SK-N-SH (cell line): Measurements from ENCODE around the gene SRCIN1. TPM values are rescaled to one million over a fixed set of nuclear protein-coding genes. Genes with fewer than 3 reads are reported as not detected.

Source experiments
- CTCF ChIA-PET: fragments of 300-600, 350-600 bp; formaldehyde crosslinking; extraction: SDS; loops from one replicate; lab custom pipeline; 2021; lab: Yijun Ruan, JAX
- POLR2A ChIA-PET: fragments of 350-600 bp; sonication (Branson Sonifier 250); formaldehyde crosslinking; extraction: SDS; loops from one replicate; lab custom pipeline; 2020; ENCODE audit warnings: antibody characterized with exemption, inconsistent platforms; lab: Yijun Ruan, JAX
- DNase-seq: peaks from one replicate; pipeline ENCODE4 v3.0.0; 2012
- H2AFZ ChIP-seq: fragments of 200-600 bp; sonication (generic); 2 replicates; pipeline ENCODE4 v1.8.1; 2016; ENCODE audit warnings: antibody characterized with exemption, mild to moderate bottlenecking, low read depth
- H3F3A ChIP-seq: fragments of 200-600 bp; sonication (generic); replicated peaks from 2 replicates; pipeline ENCODE3; 2016; ENCODE audit warnings: antibody characterized with exemption, mild to moderate bottlenecking; ENCODE audit not compliant: insufficient read depth
- H3K27ac ChIP-seq, 2 experiments: fragments of 200-500 bp in 1 of 2; fragments of 200-600 bp in 1 of 2; sonication (Bioruptor generic) in 1 of 2; sonication (generic), shearing (Covaris generic) in 1 of 2; 2 replicates each; pipeline versions ENCODE4 v1.5.1 to v1.6.1; 2014 to 2016; ENCODE audit warnings: low read depth in 2 of 2, inconsistent platforms in 1 of 2, low read length in 1 of 2, mild to moderate bottlenecking in 1 of 2, mixed read lengths in 1 of 2
- H3K27me3 ChIP-seq: fragments of 200-600 bp; sonication (generic), shearing (Covaris generic); 2 replicates; pipeline ENCODE4 v1.6.1; 2016; ENCODE audit warnings: mixed run types; ENCODE audit not compliant: insufficient read depth
- H3K36me3 ChIP-seq, 2 experiments: fragments of 200-500 bp in 1 of 2; fragments of 200-600 bp in 1 of 2; sonication (Bioruptor generic) in 1 of 2; sonication (generic) in 1 of 2; replicated peaks in 1 of 2; 2 replicates each; pipeline versions ENCODE3 to v1.5.1; 2014 to 2016; ENCODE audit warnings: low read length in 1 of 2, mild to moderate bottlenecking in 1 of 2; ENCODE audit not compliant: insufficient read depth in 2 of 2, control insufficient read depth in 1 of 2
- H3K4me1 ChIP-seq, 2 experiments: fragments of 200-500 bp in 1 of 2; fragments of 200-600 bp in 1 of 2; sonication (Bioruptor generic) in 1 of 2; sonication (generic), shearing (Covaris generic) in 1 of 2; 2 replicates each; pipeline versions ENCODE4 v1.5.1 to v1.6.1; 2014 to 2016; ENCODE audit warnings: low read depth in 1 of 2, low read length in 1 of 2, mixed run types in 1 of 2; ENCODE audit not compliant: insufficient read depth in 2 of 2, control insufficient read depth in 1 of 2
- H3K4me2 ChIP-seq: fragments of 200-600 bp; sonication (generic), shearing (Covaris generic); 2 replicates; pipeline ENCODE4 v1.6.1; 2017; ENCODE audit warnings: mixed run types
- H3K4me3 ChIP-seq, 2 experiments: fragments of 200-500 bp in 1 of 2; fragments of 200-600 bp in 1 of 2; sonication (Bioruptor generic) in 1 of 2; sonication (generic), shearing (Covaris generic) in 1 of 2; 2 replicates each; pipeline versions ENCODE4 v1.5.1 to v1.8.1; 2014 to 2016; ENCODE audit warnings: low read depth in 2 of 2, inconsistent platforms in 1 of 2, low read length in 1 of 2, mild to moderate bottlenecking in 1 of 2, mixed read lengths in 1 of 2, moderate library complexity in 1 of 2
- H3K79me2 ChIP-seq: fragments of 200-600 bp; sonication (generic); 2 replicates; pipeline ENCODE4 v1.8.1; 2017; ENCODE audit warnings: mild to moderate bottlenecking; ENCODE audit not compliant: insufficient read depth
- H3K9ac ChIP-seq: fragments of 200-600 bp; sonication (generic); 2 replicates; pipeline ENCODE4 v1.6.1; 2017; ENCODE audit warnings: mixed run types
- H3K9me2 ChIP-seq: fragments of 200-600 bp; sonication (generic); 2 replicates; pipeline ENCODE4 v1.6.1; 2017; ENCODE audit warnings: mixed run types
- H3K9me3 ChIP-seq: fragments of 200-600 bp; sonication (generic); 2 replicates; pipeline ENCODE4 v1.6.1; 2017; ENCODE audit warnings: mixed run types, mild to moderate bottlenecking, moderate library complexity
- H4K20me1 ChIP-seq: fragments of 200-600 bp; sonication (generic); 2 replicates; pipeline ENCODE4 v1.6.1; 2017; ENCODE audit warnings: mild to moderate bottlenecking, mixed run types; ENCODE audit not compliant: insufficient read depth
- CHD2 ChIP-seq: fragments of 150-350 bp; IDR thresholded peaks from 2 replicates; pipeline ENCODE4 v1.6.1; 2018; ENCODE audit warnings: low read length; ENCODE audit not compliant: partially characterized antibody
- EP300 ChIP-seq, 2 experiments: IDR thresholded peaks; 2 replicates each; pipeline versions ENCODE4 v1.4.0 to v1.6.1; 2012; ENCODE audit warnings: borderline replicate concordance in 1 of 2, low read depth in 1 of 2, low read length in 1 of 2
- FOXM1 ChIP-seq: IDR thresholded peaks from 2 replicates; pipeline ENCODE4 v1.4.0; 2012; ENCODE audit warnings: low read depth, mild to moderate bottlenecking
- GATA2 ChIP-seq: sonication (generic); formaldehyde crosslinking; IDR thresholded peaks from 2 replicates; pipeline ENCODE4 v1.5.0; 2020; ENCODE audit warnings: mild to moderate bottlenecking, missing genetic modification reagents
- MXI1 ChIP-seq: IDR thresholded peaks from 2 replicates; pipeline ENCODE4 v1.6.1; 2012; ENCODE audit warnings: mild to moderate bottlenecking, low read depth, low read length, improper control_type of control experiment
- RCOR1 ChIP-seq: fragments of 150-350 bp; IDR thresholded peaks from 2 replicates; pipeline ENCODE4 v1.6.1; 2017; ENCODE audit warnings: antibody characterized with exemption, low read length
- SMC3 ChIP-seq: IDR thresholded peaks from 2 replicates; pipeline ENCODE4 v1.6.1; 2012; ENCODE audit warnings: low read depth, low read length, improper control_type of control experiment
- USF2 ChIP-seq: fragments of 150-350 bp; IDR thresholded peaks from 2 replicates; pipeline ENCODE4 v1.6.1; 2017; ENCODE audit warnings: antibody characterized with exemption, low read length, low read depth, borderline replicate concordance
- WGBS: methylation state at CpG from one replicate; pipeline ENCODE4 v1.1.6; 2017; ENCODE audit warnings: low lambda C conversion rate; 5-methylcytosine and 5-hydroxymethylcytosine counted together
- polyA plus RNA-seq, 3 experiments: library from polyadenylated mRNA; depleted of rRNA; stranded (reverse); fragments of >200 nt; gene quantifications; 2 replicates each; pipeline ENCODE4 v1.2.3, GENCODE V29; 2012

The SRCIN1 gene
- polyA plus RNA-seq, 1 of the 3 experiments (the other 2 are of a cell fraction) = 1.0 TPM

DNA sequence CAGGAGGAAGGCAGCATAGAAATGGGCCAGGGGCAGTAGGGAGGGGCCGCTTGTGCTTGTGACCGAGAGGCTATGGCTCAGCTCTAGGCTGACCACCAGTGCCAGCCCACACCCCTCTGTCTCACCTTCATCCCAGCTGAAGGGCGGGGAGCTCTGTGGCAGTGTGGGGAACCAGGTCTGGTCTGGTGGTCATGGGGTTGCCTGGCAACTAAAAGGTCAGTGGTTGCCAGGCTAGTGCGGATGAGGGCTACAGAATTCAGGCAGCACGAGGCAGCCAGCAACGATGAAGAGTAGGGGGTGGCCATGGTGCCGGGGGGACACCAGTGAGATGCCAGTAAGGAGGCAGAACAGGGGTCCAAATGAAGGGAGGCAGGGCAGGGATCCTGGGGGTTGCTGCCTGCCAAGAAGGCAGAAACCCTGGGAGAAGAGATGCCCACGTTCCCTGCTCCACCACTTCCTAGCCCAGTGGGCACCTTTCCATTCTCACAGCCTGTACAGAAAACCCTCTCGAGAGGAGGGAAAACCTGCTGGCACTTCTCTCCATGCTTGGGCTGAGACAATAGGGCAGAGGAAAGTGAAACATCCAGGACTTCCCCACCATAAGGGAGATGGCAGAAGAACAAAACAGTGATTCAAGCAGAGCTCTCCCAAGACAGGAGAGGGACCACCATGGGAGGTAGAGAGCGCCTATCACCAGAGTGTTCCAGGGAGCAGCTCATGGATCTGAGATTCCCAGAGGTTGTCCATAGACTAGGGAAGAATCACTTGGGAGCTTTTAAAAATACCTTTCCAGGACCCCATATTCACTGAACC lies 39.7 kb downstream of the SRCIN1 start:
- H3K27ac ChIP-seq = no peak overlapping the region
- no peaks in the 10 kb centered on the region for H3K79me2 ChIP-seq
- peaks cover 0 to 43% of the 10 kb centered on the region in 2 experiments; a peak in 2 of 4 replicates for H3K4me1 ChIP-seq
- no peak overlapping the region for H3K4me2 ChIP-seq
- DNase-seq = peak; percentile 61
- ChIA-PET CTCF (interaction anchor here (1.1 to 4.6 kb wide), 13 partner anchors 8 to 142 kb away, joined by 3 to 30 read pairs (median 6); partner anchors contain the start of gene SRCIN1), POLR2A (interaction anchor here (0.5 to 1.6 kb wide), 3 partner anchors 20 to 108 kb away, joined by 3 to 4 read pairs (median 3); no protein-coding TSS in a partner anchor)
- no peak for TF ChIP-seq USF2
- no peak for TF ChIP-seq SMC3
- TF ChIP-seq EP300 (IDR thresholded peaks at IDR 0.05; ENCODE audit: borderline replicate concordance in 1 of 2, low read depth in 1 of 2, low read length in 1 of 2) = no peak
- TF ChIP-seq GATA2 = no peak
- H4K20me1 ChIP-seq = no peaks in the 10 kb centered on the region
- no peaks in the 10 kb centered on the region for H3K9me3 ChIP-seq
- no peak overlapping the region for H3K9ac ChIP-seq
- no peak overlapping the region for H3K4me3 ChIP-seq
- no peaks in the 10 kb centered on the region for H3K36me3 ChIP-seq
- 58% methylated on average over 10 of the region's 10 CpGs for WGBS
- H3K27me3 ChIP-seq = peaks cover 10% of the 10 kb centered on the region; the same call in 1 of the 2 replicates
- no peak overlapping the region for H2AFZ ChIP-seq
- no peaks in the 10 kb centered on the region for H3K9me2 ChIP-seq
- no peaks in the 10 kb centered on the region for H3F3A ChIP-seq

DNA sequence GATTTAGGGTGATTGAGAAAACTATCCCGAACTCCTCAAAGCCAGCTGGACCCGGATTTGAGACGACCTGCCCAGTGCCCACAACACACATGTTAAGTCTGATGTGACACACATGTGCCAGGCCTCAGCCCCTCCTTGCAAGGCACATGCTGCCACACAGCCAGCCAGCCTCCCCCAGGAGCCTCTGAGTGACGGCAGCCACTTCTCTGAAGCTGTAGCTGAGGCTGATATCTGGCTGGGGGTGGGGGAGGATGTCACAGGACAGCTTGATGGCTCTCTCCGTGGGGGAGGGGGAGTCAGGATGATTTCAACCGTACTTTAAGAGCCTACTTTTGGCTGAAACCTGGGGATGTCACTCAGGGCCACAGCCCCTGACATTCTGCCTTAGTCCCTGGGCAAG lies 40.9 kb downstream of the SRCIN1 start:
- ChIA-PET CTCF (interaction anchor here (0.6 to 4.6 kb wide), 10 partner anchors 10 to 170 kb away, joined by 3 to 22 read pairs (median 6); partner anchors contain the start of gene SRCIN1), POLR2A (interaction anchor here (1.3 to 1.6 kb wide), 2 partner anchors 21 to 107 kb away, joined by 3 to 4 read pairs; no protein-coding TSS in a partner anchor)
- Histone ChIP-seq H3K4me3 (no peak overlapping the region), H3K9me2 (no peaks in the 10 kb centered on the region), H3K9me3 (no peaks in the 10 kb centered on the region), H3K4me1 (peaks cover 0 to 37% of the 10 kb centered on the region in 2 experiments; a peak in 2 of 4 replicates), H3K27ac (no peak overlapping the region), H2AFZ (no peak overlapping the region), H3K79me2 (no peaks in the 10 kb centered on the region), H3K27me3 (peaks cover 9% of the 10 kb centered on the region; the same call in 1 of the 2 replicates), H3K36me3 (no peaks in the 10 kb centered on the region), H3K9ac (no peak overlapping the region), H4K20me1 (no peaks in the 10 kb centered on the region)
- 15% methylated on average over 3 of the region's 6 CpGs for WGBS
- no peak for TF ChIP-seq RCOR1
- no peak for TF ChIP-seq FOXM1
- TF ChIP-seq CHD2 = peak; percentile 35
- TF ChIP-seq SMC3 = no peak
- TF ChIP-seq MXI1 = 0 out of 2 replicates have a peak, but pooled peaks have one; percentile 26
- TF ChIP-seq, all 33 proteins: peak for 2
- H3F3A ChIP-seq = no peaks in the 10 kb centered on the region
- DNase-seq = peak; percentile 68
- H3K4me2 ChIP-seq = no peak overlapping the region
